Cardiac septum (tissue), 1 donor: Measurements from ENCODE around the gene CERT1. TPM values are rescaled to one million over a fixed set of nuclear protein-coding genes. Genes with fewer than 3 reads are reported as not detected.
"Not testable (repeated sequence)": the region's sequence is repeated elsewhere in the genome, so short reads cannot be mapped to it uniquely, and the experiment has no call there.

ENCODE experiments used
- DNase-seq: peaks from one replicate; pipeline ENCODE4 v3.0.0-alpha.2; 2020; ENCODE audit warnings: low spot score
- intact Hi-C: fragments of 100-400 bp; cut with DNase I; formaldehyde crosslinking; loops from one replicate; pipeline ENCODE4 v1.14.0; 2022
- total RNA-seq: library from RNA; stranded (reverse); fragmentation: NEBNext Ultra II Directional; extraction: Animal tissue kit (Norgen Biotek cat#: 25700); gene quantifications from one replicate; pipeline ENCODE4 v1.2.1, GENCODE V29; 2021
- donor health status: DM: no; HTN: no; CAD: no.

The CERT1 gene
- total RNA-seq, 1 donor from 2014 or later = 39.5 TPM

DNA sequence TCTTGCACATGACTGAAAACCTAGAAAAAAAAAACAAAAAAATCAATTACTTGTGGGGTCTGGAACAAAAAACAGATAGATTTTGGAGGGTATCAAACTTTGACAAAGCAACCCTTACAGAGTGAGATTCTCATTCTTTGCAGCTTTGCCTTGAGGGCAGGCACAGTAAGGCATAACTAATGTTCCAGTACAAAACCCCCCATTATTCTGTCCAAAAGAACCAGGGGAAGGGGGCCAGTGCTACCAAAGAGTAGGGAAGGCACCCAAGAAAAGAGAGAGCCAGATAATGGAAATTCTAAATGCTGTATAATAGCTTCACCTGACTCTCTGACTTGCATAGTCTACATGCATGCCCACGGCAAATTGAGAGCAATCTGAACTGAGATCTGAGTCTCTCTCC, 13.2 kb upstream of the CERT1 start:
- intact Hi-C loops = no loop called here
- DNase-seq = no peak

- no peak for DNase-seq
- intact Hi-C loops = no loop called here
Measured at GRCh38 chr5:75524071-75524470, 12.6 kb upstream of the CERT1 start.

DNA sequence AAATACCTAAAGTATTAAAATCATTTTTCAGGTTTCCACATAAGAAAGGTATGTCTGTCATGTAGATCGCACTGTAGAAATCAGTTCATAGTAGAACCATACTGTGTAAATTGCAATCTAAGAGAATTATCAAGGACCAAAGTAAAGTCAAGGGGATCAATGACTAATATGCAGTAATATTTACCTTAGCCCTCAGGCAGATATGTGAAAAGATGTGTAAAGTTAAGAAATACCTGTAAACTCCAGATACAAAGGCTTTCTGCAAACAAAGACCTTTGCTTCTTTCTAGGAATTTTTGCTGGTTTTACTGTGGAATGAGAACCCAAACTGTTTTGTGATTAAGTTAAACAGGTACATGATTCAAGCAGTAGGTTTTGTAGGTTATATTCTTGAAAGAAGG, 11.8 kb upstream of the CERT1 start:
- no peak for DNase-seq
- intact Hi-C loops = no loop called here

GRCh38 chr5:75522542-75522941, 11.1 kb upstream of the CERT1 start:
- DNase-seq = no peak
- intact Hi-C loops = no loop called here

GRCh38 chr5:75522025-75522424, 10.6 kb upstream of the CERT1 start:
- DNase-seq = no peak
- intact Hi-C loops = no loop called here

- intact Hi-C loops = no loop called here
Measured at GRCh38 chr5:75521195-75521594, 9.8 kb upstream of the CERT1 start.

DNA sequence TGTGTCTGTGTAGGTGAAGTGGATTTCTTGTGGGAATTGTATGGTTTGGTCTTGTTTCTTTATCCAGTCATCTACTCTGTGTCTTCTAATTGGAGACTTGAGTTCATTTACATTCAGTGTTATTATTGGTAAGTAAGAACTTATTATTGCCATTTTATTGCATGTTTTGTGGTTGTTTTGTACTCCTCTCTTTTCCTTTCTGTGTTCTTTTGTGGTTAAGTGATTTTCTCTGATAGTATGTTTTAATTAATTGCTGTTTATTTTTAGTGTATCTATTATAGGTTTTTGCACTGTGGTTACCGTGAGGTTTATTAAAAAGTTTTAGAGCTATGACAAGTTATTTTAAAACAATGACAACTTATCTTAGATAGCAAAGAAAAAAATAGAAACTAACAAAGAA, 8.3 kb upstream of the CERT1 start:
- no peak for DNase-seq
- intact Hi-C loops = loop anchor here (10.0 kb wide), 2 partner anchors 145 to 285 kb away; partner anchors contain the start of gene ANKRD31

More at GRCh38 chr5:75521195-75521594, 9.8 kb upstream of the CERT1 start:
- no peak for DNase-seq

DNA sequence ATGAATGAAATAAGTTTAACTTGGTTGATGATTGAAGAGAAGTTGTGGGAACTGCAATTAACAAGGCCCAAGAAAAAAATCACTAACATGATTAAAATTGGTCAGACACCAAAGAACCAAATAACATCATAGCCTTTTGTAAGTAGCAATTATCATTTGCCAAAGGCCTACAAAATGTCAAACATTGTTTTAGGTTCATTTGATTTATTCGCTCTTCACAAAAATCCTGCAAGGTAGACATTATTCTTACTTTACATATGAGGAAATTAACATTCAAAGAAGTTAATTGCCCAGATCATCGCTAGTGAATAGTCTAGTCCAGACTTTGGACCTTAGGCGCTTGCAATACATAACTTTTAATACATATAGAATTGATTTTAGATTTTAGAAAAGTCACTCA, 2.9 kb upstream of the CERT1 start:
- intact Hi-C loops = loop anchor here (5.0 to 10.0 kb wide), 4 partner anchors 150 to 280 kb away; partner anchors contain the start of genes ANKRD31, HMGCR and POC5

GRCh38 chr5:75513841-75514240, 2.4 kb upstream of the CERT1 start:
- no peak for DNase-seq
- intact Hi-C loops = loop anchor here (5.0 to 10.0 kb wide), 4 partner anchors 151 to 279 kb away; partner anchors contain the start of genes ANKRD31, HMGCR and POC5

More for the DNA sequence above, 2.9 kb upstream of the CERT1 start:
- DNase-seq = no peak

GRCh38 chr5:75512383-75513074, 1.1 kb upstream of the CERT1 start:
- intact Hi-C loops = loop anchor here (5.0 to 10.0 kb wide), 4 partner anchors 152 to 278 kb away; partner anchors contain the start of genes ANKRD31, HMGCR and POC5
- DNase-seq = no peak

GRCh38 chr5:75510836-75511434, 494 bp downstream of the CERT1 start:
- intact Hi-C loops = loop anchor here (2.0 to 10.0 kb wide), 5 partner anchors 56 to 276 kb away; partner anchors contain the start of genes ANKRD31, HMGCR and POC5
- peak; percentile 86 for DNase-seq

- no peak for DNase-seq
- intact Hi-C loops = loop anchor here (2.0 to 10.0 kb wide), 5 partner anchors 56 to 276 kb away; partner anchors contain the start of genes ANKRD31, HMGCR and POC5
Measured at GRCh38 chr5:75510417-75510835, 1.0 kb downstream of the CERT1 start.

DNA sequence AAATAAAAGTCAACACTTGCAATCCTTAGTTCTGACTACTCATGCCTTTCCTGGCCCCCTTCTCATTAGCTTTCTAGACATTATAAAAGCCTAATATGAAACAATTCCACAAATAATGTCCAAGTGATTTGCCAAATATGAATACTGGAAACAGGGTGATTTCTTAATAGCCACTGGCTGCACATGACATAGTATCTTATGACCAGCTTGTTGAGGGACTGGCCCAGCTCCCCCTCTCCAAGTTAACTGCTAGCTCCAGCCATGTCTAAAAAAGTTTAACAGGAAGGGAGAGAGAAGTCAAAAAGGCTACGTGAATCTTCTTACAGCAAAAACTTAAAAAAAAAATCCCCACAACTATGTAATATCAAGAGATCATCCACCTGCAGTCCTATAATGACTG, 1.5 kb downstream of the CERT1 start:
- no peak for DNase-seq
- intact Hi-C loops = loop anchor here (2.0 to 10.0 kb wide), 5 partner anchors 57 to 275 kb away; partner anchors contain the start of genes ANKRD31, HMGCR and POC5

DNA sequence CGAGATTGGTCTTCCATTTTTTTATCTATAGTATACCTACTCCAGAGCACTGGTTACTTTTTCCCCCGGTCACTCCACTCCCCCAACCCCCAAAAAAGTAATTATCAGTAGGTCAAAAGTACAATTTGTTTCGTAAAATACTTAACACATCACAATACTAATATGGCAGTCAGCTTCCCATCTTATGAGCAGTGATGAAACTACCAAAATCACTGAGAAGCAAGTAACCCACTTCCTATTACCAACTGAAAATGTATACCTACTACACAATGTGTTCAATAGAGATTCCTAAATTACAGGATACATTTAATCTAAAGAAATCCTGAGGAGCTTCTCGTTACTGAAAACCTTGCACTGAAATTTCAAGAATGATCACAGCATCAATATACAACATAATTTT, 1.9 kb downstream of the CERT1 start:
- no peak for DNase-seq
- intact Hi-C loops = no loop called here

GRCh38 chr5:75507841-75508240, 3.6 kb downstream of the CERT1 start:
- intact Hi-C loops = no loop called here

DNA sequence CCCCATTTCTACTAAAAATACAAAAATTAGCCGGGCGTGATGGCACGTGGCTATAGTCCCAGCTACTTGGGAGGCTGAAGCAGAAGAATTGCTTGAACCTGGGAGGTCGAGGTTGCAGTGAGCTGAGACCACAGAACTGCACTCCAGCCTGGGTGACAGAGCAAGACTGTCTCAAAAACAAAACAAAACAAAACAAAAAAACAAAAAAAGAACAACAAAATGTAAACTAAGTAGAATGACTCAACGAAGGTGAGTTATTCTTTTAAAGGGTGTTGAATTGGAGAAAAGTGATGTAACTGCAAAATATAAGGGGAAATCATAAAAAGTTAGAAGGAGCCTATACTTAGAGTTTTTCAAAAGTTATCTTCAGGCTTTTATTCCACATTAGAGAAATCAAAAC, 6.3 kb downstream of the CERT1 start:
- DNase-seq, intact Hi-C loops: not testable (repeated sequence)

More at GRCh38 chr5:75507841-75508240, 3.6 kb downstream of the CERT1 start:
- DNase-seq = no peak

DNA sequence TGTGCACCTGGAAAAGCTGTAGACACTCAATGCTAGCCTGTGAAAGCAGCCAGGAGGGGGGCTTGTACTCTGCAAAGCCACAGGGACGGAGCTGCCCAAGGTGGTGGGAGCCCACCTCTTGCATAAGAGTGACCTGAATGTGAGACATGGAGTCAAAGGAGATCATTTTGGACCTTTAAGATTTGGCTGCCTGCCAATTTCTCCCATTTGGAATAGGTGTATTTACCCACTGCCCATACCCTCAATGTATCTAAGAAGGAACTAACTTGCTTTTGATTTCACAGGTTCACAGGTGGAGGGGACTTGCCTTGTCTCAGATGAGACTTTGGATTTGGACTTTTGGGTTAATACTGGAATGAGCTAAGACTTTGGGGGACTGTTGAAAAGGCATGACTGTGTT, 12.6 kb downstream of the CERT1 start:
- intact Hi-C loops, DNase-seq: not testable (repeated sequence)

GRCh38 chr5:75498208-75498777, 13.1 kb downstream of the CERT1 start:
- intact Hi-C loops = no loop called here

DNA sequence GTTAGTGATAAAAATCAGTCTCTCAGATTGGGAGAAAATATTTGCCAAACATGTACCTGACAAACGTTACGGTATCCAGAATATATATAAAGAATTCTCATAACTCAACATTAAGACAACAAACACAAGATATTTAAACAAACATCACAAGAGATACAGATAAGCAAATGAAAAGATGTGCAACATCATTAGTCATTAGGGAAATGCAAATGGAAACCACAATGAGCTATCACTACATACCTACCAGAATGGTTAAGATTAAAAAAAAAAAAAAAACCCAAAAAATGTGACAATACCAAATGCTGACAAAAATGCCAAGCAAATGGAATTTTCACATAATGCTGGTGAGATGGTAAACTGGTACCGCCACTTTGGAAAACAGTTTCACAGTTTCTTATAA, 15.4 kb downstream of the CERT1 start:
- intact Hi-C loops = no loop called here

More at GRCh38 chr5:75498208-75498777, 13.1 kb downstream of the CERT1 start:
- DNase-seq = no peak

GRCh38 chr5:75491621-75492020, 19.8 kb downstream of the CERT1 start:
- no peak for DNase-seq
- intact Hi-C loops = no loop called here

More for the DNA sequence above, 15.4 kb downstream of the CERT1 start:
- DNase-seq = no peak
